ENCODE results near the gene OMA1.

GRCh38 chr1:58442114-58442513 lies 104.4 kb downstream of the OMA1 start:
- TF ChIP-seq POLR2A (IDR thresholded peaks at IDR 0.05) (no peak), CTCF (IDR thresholded peaks at IDR 0.05) (no peak)
